NB4 (cell line): ENCODE data around the gene TNFRSF6B.
"Not testable (repeated sequence)": the region's sequence is repeated elsewhere in the genome, so short reads cannot be mapped to it uniquely, and the experiment has no call there.

Experiments used
- DNase-seq: peaks from one replicate; pipeline ENCODE4 v3.0.0; 2010; ENCODE audit warnings: low read depth
- H3K4me3 ChIP-seq: one replicate; pipeline ENCODE4 v1.5.1; 2011; ENCODE audit warnings: mild to moderate bottlenecking, low read depth, low read length, moderate library complexity
- MAX ChIP-seq: IDR thresholded peaks from 2 replicates; pipeline ENCODE4 v1.6.1; 2011; ENCODE audit warnings: low read depth, low read length
- MYC ChIP-seq: IDR thresholded peaks from 2 replicates; pipeline ENCODE4 v1.6.1; 2011; ENCODE audit warnings: low read depth, low read length
- POLR2A ChIP-seq: IDR thresholded peaks from 2 replicates; pipeline ENCODE4 v1.6.1; 2011; ENCODE audit warnings: mild to moderate bottlenecking; ENCODE audit not compliant: insufficient read length; ENCODE audit errors: extremely low read depth
- TF ChIP-seq, protein P1 (sequence below): IDR thresholded peaks from one replicate; pipeline ENCODE4 v1.5.1; 2012; ENCODE audit warnings: low read depth, low read length

Gene TNFRSF6B

GRCh38 chr20:63657937-63658748 is 38.3 kb upstream of the TNFRSF6B start, which contains the start of gene RTEL1:
Gene RTEL1, plus strand, starts transcription at chr20:63658312. Its CDS starts 1,091 bp downstream, at chr20:63659403.
- peak within 1 kb of the TSS; percentile 92 for H3K4me3 ChIP-seq
- DNase-seq: peak; percentile 94
- TF ChIP-seq MYC (peak; percentile 86), POLR2A (peak; percentile 39), MAX (peak; percentile 72)
- TF ChIP-seq, protein P1, sequence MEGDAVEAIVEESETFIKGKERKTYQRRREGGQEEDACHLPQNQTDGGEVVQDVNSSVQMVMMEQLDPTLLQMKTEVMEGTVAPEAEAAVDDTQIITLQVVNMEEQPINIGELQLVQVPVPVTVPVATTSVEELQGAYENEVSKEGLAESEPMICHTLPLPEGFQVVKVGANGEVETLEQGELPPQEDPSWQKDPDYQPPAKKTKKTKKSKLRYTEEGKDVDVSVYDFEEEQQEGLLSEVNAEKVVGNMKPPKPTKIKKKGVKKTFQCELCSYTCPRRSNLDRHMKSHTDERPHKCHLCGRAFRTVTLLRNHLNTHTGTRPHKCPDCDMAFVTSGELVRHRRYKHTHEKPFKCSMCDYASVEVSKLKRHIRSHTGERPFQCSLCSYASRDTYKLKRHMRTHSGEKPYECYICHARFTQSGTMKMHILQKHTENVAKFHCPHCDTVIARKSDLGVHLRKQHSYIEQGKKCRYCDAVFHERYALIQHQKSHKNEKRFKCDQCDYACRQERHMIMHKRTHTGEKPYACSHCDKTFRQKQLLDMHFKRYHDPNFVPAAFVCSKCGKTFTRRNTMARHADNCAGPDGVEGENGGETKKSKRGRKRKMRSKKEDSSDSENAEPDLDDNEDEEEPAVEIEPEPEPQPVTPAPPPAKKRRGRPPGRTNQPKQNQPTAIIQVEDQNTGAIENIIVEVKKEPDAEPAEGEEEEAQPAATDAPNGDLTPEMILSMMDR: no peak

DNA sequence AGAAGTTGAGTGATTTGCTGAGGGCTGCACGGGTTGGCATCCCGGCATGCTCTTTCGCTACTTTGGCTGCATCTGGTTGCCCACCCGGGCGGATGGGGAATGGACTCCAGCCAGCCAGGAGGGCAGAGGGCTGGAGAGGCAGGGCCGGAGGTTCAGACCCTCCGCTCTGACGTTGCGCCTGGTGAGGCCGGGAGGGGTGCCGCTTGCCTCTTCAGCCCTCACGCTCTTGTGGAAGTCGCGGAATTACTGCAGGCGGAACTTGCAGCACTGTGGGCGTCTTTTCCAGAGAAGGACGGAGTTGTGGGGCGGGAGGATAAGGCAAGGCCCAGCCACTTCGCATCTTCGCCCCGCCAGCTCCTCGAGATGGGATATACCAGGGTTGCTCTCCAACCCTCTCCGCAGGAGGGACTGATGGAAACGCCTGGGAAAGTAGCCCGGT is 37.7 kb upstream of the TNFRSF6B start:
- peak; percentile 69 for DNase-seq
- TF ChIP-seq MYC: no peak
- TF ChIP-seq POLR2A: no peak
- TF ChIP-seq MAX: no peak
- TF ChIP-seq, protein P1: no peak
- peak overlapping the region; percentile 92 for H3K4me3 ChIP-seq

DNA sequence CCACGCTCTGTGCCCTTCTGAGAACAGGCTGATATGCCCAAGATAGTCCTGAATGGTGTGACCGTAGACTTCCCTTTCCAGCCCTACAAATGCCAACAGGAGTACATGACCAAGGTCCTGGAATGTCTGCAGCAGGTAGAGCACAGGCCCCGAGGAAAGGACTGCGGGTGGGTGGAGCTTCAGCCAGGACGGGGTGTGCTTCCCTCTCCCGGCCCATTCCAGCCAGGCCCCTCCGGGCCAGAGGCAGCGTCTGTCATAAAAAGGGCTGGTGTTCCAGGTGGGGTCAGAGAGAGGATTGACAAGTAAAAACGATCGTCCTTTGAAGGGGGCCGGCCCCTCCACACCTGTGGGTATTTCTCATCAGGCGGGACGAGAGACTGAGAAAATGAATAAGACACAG is 37.1 kb upstream of the TNFRSF6B start:
- DNase-seq: no peak
- TF ChIP-seq POLR2A (no peak), MYC (no peak), MAX (no peak)
- TF ChIP-seq, protein P1: no peak
- peak overlapping the region; percentile 92 for H3K4me3 ChIP-seq

- not testable (repeated sequence) for H3K4me3 ChIP-seq, DNase-seq
Measured at GRCh38 chr20:63660174-63660573, 36.3 kb upstream of the TNFRSF6B start.

DNA sequence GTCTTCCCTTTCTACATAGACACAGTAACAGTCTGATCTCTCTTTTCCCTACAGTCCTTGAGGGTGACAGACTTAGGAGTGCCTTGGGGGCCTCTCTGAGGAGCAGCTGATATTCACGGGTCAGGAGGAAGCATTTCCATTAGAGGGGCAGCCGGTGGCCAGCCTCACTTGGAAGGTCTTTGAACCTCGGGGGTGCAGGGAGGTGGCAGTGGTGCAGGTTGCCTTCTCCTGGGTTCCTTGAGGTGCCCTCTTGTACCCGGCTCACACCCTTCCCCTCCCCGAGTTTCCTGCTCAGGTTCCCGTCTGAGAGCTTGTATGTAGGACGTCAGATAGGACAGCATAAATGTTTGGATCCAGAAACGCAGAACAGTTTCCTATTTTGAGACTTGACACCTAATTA is 35.8 kb upstream of the TNFRSF6B start:
- no peak for DNase-seq
- TF ChIP-seq MAX (no peak), MYC (no peak), POLR2A (no peak)
- TF ChIP-seq, protein P1: no peak
- no peak overlapping the region for H3K4me3 ChIP-seq

- DNase-seq: no peak
- no peak overlapping the region for H3K4me3 ChIP-seq
- TF ChIP-seq POLR2A: no peak
- TF ChIP-seq, protein P1: no peak
- TF ChIP-seq MAX: no peak
- TF ChIP-seq MYC: no peak
Measured at GRCh38 chr20:63661108-63661507, 35.3 kb upstream of the TNFRSF6B start.
